Stimulated activated CD4-positive, alpha-beta T cell treated with anti-CD3 and anti-CD28 coated beads, Interleukin-4, amount 100 ng/mL, for 24 hours (primary cell): ENCODE results near the gene PDILT.
"Not testable (repeated sequence)": the region's sequence is repeated elsewhere in the genome, so short reads cannot be mapped to it uniquely, and the experiment has no call there.

Experiments used
- DNase-seq: peaks from one replicate; pipeline ENCODE4 v3.0.0-alpha.2; 2020

Gene PDILT

DNA sequence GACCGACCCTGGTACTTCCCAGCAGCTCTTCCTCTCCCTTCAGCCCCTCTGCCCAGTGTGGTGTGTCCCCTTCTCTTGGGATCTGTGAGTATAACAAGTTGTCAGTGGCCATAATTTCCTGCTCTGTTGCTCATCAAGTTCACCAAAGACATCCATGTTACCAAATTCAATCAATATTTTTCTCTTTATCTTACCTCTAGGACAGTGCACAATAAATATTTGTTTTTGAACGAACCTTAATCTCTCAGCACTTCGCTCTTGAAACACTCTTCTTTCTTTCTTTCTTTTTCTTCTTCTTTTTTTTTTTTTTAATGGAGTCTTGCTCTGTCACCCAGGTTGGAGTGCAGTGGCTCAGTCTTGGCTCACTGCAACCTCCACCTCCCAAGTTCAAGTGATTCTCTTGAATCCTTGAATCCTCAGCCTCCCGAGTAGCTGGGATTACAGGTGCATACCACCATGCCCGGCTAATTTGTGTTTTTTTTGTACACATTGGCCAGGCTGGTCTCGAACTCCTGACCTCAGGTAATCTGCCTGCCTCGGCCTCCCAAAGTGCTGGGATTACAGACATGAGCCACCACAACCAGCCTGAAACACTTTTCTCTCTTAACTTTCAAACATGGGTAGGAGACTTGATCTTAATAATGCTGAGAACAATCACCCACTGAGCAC is 49.3 kb downstream of the PDILT start:
- DNase-seq: no peak

DNA sequence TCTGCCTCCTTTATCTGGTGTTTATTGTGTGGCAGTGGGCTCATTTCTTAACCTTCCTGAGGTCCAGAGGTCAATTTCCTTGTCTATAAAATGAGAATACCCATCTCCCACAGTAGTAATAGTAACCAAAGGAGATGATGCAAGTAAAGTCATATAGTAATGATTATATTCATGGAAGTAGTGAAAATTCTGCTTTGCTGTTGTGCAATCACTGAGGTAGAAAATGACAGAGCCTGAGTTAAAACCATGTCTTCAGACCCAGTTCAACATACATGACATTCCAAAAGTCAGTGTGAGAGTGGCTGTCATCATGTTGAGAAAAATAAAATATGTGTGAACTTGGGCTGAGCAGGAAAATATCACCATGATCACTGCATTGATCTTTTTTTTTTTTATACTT is 51.2 kb downstream of the PDILT start:
- DNase-seq: no peak

DNA sequence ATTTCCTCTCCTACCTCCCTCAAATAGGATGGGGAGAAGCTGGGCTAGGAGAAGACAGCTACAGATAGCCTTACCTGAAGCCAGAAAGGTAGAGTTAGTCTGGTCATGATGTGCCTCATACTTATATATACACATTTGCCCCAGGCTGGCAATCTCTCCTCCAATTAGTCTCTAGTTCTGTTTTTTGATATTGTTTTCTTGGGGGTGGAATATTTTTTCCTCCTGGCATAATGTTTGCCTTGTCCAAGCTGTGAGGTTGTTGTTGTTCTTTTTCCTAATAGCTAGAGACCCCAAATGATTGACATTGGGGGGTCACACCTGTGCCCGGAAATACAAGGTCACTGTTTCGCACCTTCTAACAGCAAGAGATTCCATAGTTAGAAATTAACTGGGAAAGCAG is 51.9 kb downstream of the PDILT start, which contains the start of gene UMOD:
Gene UMOD (minus strand): TSS at position 101 of the 400 bp plus-strand sequence. CDS start 1,978 bp downstream, outside the sequence.
- no peak for DNase-seq

DNA sequence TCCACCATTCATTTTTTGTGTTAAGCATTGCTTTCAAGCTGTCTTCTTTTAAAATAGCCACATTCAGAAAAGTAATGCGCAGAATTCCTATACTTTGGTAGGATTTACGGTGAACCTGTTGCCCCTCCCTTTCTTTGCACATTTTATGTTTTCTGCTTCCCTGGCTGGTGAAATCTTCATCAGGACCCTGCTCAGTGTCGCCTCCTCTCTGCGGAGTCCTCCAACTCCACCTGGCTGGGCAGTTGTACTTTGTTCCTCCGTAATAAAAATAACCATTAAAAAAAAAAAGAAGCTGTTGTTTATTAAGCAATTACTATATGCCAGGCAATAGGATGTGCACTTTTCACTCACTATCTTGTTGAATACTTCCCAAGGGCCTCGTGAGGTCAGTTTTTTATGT is 54.9 kb downstream of the PDILT start:
- DNase-seq: no peak

DNA sequence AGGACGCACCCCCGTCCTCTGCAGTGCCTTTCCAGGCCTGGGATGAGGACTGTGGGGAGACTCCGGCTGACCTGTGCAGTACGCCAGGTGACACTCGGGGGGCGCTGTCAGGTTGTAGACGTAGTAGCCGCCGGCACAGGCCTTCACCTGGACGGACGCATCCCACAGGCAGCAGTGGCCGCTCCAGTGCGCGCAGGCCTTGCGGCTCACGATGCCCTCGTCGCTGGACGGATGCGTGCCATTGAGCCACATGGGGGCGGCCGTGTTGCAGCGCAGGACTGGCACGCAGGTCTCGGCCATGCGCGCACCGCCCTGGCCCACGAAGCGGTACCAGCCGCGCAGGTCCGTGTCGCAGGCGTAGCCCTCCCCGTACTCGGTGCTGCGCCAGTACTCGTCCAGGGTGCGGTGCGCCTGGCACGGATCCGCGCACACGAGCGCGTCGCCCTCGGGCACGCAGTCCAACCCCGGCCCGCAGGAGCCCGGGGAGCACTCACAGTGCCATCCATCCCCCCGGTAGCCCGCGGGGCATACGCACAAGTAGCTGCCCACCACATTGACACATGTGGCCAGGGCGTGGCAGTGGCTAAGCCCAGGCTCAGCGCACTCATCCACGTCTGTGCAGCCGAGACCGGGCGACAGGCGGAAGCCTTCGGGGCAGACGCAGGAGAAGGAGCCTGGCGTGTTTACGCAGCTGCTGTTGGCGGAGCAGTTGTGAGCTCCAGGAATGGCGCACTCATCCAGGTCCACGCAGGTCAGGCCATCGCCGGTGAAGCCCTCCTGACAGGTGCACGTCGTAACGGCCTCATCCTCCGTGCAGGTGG is 56.0 kb downstream of the PDILT start:
- no peak for DNase-seq

DNA sequence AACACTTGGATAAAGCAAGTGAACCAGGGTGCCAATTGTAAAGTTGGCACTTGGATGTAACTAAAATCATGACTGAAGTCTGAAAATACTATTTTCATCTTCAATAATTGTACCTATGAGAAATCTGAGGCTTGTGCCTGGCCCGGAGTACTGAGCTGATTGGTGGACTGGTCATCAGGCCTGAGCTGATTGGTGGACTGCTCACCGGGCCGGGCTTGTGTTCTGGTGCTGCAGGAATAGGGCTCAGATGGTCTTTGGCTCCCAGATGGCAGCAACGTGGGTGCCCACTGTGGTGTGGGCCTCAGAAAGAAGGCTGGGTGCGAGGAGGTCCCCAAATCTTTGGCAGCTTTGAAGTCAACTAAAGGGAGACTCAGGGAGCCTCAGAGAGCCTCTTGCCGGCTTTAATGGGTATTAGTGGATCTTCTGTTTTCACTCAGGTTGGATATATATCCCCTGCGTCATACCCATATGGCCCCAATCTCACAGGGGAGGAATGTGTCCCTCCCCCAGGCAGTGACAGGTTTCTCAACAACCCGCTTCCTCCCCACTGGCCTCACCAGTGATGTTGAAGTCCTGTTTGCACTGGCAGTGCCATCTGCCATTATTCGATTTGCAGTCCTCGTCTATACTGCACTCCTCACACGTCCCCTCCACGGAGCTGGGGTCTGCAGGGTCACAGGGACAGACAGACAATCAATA is 56.7 kb downstream of the PDILT start:
- no peak for DNase-seq

DNA sequence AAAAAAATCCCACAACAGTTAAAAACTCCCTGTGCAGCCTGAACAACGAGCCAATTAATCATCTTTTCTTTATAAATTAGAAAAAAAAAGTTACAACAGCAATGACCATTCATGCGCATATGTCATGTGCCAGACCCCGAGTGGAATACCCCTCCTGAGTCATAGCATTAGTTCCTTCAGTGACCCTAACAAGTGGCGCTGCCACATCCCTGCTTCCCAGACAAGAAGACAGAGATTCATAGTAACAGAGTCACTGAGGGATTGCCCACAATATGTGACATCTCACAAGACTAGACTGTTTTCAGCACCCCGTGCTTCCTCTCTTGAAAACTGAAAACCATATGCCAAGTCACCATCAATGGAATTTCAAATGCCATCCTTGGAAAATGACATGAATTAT is 59.9 kb downstream of the PDILT start:
- DNase-seq: no peak

DNA sequence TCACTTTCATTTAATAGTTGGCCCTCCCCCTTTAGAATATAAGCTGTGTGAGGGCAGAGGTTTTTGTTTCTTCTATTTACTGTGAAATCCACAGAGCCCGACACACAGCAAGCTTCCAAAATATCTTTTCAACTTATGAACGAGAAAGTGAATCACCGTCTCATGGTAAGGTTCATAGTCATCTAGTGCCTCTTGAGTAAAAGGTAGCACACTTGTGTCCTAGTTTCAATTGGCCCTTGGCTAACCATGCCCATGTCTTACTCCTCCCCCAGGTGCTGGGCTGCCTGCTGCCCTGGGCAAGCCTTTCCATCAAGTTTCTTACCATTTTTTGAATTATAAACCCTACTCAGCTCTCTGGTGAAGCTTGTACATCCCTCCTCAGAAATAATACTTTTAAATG is 64.8 kb downstream of the PDILT start:
- no peak for DNase-seq

DNA sequence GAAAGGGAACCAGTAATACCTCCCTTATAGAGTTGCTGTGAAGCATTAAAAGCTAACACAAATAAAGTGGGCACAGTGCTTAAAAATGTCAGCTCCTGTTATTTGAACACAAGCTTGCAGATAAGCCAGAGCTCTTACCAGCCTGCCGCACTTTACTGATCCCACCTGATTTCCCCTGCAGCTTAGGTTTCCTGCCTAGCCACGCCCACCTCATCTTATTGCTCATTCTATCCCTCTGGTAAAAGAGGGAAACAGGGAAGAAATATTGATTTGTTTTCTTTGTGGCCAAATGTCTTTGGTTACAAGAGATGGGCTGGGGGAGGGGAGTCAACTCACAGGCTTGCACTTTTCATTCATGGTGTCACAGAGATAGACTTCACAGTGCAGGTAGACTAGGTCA is 67.6 kb downstream of the PDILT start:
- DNase-seq: no peak

DNA sequence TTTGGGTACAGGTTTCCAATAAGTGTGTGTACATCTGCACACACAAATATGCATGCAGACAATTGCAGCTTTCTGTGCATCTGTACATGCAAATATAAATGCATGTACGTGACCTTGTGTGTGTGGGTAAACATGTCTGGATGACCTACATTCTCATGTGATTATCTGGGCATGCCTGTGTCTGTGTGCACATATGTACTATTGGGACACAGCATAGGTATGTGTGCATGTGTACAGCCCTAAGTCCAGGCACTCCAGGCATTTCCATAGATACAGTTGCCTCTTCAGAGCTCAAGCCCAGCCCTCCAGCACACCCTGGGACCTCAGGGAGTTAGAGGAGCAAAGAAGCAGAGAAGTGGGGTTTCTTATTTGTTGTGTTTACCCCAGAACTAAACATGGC is 70.1 kb downstream of the PDILT start:
- no peak for DNase-seq

DNA sequence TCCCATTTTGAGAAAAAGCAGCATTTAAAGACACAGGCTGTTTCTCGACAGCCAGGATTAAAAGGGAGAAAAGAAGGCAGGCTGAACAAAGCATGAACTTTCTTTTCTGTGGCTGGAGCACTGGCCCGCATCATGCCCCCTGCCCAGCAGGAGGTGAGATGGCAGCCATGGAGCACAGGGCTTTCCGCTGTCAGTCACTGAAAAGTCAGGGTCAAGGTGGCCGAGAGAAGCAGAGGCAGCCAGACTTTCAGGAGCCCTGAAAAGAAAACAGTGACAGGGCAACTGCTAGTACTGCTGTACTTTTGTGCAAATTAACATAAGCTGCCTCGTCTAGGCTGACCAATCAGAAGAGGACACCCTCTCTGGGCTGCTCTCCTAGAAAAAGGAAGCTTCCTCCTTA is 71.4 kb downstream of the PDILT start:
- DNase-seq: no peak

DNA sequence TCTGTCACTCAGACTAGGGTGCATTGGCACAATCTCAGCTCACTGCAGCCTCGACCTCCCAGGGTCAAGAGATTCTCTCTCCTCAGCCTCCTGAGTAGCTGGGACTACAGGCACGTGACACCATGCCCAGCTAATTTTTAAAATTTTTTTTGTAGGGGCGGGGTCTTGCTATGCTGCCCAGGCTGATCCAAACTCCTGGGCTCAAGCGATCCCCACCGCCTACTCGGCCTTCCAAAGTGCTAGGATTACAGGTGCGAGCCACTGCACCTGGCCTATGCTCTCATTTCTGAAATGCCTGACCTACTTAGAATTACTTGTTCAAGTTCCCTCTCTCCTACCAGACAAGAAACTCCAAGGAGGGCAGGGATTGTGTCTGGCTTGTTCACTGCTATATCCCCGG is 72.1 kb downstream of the PDILT start:
- DNase-seq: no peak

DNA sequence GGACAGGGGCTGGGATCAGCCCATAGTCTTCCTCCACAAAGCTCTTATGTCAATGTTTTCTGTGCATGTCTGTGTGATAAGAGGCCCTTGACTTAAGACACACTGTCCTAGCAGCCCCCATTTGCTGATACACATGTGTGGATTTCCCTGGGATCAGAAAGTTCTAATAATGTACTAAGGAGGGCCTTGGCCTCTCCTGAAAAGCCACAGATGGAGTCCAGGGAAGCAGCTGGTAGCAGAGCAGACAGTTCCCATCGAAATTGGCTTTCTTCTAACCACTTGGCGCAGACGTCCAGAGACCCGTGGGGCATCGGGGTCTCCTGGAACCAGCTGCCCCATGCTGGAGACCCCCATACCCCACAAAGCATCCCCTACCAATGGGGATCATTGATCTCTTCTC is 72.9 kb downstream of the PDILT start:
- DNase-seq: no peak

DNA sequence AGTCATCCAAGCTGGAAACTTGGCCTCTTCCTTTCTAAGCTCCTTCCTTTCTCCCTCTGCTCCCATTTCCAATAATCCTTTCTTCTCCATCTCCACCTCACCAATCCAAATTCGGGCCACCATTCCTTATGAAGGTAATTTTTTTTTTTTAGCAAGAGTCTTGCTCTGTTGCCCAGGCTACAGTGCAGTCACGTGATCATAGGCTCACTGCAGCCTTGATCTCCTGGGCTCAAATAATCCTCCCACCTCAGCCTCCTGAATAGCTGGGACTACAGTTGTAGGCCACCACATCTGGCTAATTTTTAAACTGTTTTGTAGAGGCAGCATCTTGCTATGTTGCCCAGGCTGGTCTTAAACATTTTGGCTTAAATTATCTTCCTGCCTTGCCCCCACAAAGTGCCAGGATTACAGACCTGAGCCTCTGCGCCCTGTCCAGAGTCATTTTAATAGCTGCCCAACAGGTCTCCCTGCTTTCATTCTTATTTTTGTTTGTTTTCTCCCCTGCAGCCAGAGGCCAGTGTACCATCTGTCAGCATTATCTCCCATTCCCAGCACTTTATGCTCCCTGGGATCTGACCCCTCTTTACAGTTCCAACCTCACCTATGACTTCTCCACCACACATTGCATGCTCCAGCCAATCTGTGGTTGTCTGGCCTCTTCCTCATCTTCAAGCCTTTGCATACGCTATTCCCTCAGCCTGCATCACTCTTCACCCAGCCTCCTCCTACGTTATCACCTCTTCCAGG is 75.0 kb downstream of the PDILT start:
- DNase-seq: no peak

DNA sequence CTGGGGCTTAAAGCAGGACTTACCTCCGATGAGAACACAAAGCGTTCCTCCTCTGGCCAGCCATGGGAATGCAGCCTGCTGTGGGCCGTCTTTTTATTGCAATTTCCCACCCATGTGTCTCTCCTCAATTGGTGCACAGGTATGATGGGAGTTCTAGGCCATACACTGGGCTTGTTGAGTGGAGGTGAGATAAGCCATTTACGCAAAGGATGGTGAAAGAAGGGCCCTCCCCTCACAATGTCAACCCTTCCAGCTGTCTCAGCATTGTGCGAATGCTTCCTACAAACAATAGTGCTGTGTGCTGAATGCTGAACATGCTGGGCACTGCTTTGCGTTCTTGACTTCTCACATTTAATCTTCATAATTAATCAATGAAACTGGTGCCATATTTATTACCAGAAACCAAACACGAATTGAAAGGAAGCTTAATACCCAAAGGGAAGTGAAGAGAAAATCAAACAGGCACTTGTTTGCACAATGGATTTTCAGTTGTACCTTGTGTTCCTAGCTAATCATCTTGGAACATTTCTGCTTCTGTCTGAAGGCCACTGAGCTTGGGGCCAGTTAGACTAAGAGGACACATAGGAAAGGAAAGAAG is 77.0 kb downstream of the PDILT start, which contains the start of gene GP2:
Gene GP2 (minus strand): TSS at position 70 of the 598 bp plus-strand sequence. CDS start 1,082 bp downstream, outside the sequence.
- DNase-seq: no peak

DNA sequence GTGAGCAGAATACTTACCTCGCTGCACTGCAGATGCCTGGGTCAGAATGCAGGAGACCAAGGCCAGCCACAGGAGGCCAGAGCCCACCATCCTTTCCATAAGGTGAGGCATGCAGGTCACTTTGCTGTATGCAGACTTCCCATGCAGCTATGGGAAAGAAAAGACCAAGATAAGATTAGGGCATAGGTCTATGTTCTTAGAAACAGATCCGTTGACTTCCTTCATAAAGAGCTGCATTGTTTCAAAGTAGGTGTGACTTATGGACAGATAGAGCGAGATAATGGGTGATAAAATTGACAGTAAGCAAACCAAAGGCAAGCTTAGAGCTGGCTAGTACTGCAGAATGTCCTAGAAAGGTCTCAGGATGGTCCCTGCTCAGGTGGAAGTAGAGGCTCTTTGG is 78.2 kb downstream of the PDILT start:
- DNase-seq: no peak

DNA sequence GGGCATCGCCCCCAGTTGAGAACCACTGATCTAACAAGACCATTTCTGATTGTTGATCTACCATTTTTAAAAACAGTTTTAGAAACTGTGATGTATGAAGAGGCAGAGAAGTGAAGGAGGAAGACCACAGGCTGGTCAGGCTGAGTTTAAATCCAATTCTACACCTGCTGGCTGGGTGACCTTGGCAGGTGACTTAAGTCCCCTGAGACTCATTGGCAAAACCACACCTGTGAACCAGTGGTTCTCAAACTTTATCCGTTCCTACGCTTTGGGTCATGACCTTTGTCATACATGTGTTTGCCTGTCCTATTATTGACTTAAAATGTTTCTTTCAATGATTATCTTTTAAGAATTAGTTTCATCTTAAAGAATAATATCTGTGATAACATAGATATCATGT is 79.5 kb downstream of the PDILT start:
- no peak for DNase-seq

DNA sequence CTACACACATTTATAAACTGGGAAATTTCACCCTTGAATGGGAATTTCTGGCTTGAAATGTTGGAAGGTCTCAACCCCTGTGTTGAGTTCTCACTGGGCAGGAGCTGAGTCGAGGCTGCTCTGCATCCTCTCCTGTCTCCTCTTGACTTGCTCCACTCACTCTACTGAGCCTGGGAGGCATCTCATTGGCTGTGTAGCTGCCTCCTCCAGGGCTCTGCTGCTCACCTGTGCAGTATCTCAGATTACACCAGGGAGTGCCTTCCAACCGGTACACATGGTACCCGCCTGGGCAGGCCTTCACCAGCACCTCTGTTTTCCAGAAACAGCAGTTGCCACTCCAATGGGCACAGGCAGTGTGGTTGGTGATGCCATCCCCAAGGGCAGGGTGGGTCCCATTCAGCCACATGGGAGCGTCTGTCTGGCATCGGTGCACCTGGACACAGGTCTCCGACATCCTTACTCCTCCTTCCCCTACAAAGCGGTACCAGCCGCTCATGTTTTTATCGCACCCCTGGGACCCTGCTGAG is 80.9 kb downstream of the PDILT start:
- no peak for DNase-seq

DNA sequence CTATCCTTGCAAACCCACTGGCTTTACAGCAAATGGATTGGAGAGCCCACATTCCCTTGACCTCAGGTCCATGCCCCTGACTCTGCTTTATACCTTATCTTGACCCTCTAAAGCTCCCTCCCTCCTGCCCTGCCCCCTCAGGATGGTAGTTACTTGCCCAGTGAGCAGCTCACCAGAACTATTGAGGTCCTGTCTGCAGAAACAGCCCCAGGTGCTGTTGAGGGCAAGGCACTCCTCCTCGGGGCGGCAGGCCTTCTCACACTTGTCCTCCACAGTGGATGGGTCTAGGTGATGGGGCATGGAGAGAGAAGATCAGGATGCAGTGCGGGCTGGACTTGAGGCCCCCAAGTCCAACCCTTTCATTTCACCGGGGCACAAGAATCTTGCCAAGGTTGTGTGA is 81.8 kb downstream of the PDILT start:
- no peak for DNase-seq

DNA sequence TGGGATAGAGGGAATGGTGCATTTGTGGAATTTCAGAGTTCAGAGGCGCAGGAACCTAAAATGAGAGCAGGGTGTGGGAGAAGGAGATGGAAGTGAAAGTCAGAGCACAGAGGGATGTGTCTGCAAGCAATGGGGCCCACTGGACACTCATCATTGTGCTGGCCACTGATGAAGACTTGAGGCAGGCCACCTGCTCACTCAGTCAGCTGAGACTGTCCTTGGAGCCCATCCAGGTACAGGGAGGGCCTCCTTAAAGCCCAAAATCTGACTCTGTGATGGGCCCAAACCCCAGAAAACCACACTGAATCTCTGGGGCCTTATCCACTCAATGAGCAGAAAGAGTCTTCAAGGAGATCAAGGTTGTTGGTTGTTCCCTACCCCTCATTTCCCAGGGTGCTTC is 82.9 kb downstream of the PDILT start:
- DNase-seq: no peak

DNA sequence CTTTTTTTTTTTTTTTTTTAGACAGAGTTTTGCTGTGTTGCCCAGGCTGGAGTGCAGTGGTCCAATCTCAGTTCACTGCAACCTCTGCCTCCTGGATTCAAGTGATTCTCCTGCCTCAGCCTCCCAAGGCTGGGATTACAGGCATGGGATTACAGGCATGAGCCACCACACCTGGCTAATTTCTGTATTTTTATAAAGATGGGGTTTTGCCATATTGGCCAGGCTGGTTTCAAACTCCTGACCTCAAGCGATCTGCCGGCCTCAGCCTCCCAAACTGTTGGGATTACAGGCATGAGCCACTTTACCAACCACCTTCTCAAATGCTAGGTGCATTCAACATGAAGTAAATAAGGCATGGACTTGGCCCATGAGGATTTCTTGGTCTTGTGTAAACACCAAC is 83.5 kb downstream of the PDILT start:
- DNase-seq: not testable (repeated sequence)

DNA sequence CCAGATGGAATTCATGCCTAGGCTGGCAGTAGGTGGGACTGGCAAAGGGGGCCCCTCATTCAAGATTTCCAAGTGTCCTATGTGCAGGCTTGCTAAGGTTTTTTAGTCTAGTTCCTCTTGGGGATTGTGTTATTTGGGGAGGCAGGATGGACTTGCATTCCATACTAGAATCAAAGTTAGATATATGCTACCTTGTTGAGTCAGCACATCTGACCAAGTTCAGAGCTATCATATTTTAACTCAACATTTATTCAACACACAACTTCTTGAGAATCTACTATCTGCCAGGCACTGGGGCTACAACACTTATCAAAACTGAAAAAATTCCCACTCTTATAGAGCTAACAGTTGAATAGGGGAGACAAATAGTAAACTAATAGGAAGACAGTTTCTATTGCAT is 83.9 kb downstream of the PDILT start:
- no peak for DNase-seq
